NOMO-1 treated with dmso at 0.1 percent for 144 hours (cell line): ENCODE measurements around the gene CHST9.
"Not testable (repeated sequence)": the region's sequence is repeated elsewhere in the genome, so short reads cannot be mapped to it uniquely, and the experiment has no call there.

Experiments
- DNase-seq: peaks from one replicate; lab custom pipeline; 2025; ENCODE audit not compliant: unreplicated experiment; lab: John Stamatoyannopoulos, UW

CHST9 gene

GRCh38 chr18:27108842-27109241, 76.3 kb downstream of the CHST9 start:
- DNase-seq = no peak

GRCh38 chr18:27104743-27105142, 80.4 kb downstream of the CHST9 start:
- DNase-seq = no peak

- DNase-seq = no peak
These were observed 90.5 kb downstream of the CHST9 start for GRCh38 chr18:27094621-27095020.

- DNase-seq = not testable (repeated sequence)
These were observed 91.8 kb downstream of the CHST9 start for GRCh38 chr18:27093290-27093689.

- DNase-seq = no peak
These were observed 103.4 kb downstream of the CHST9 start for GRCh38 chr18:27081701-27082100.

GRCh38 chr18:27075828-27076227, 109.3 kb downstream of the CHST9 start:
- no peak for DNase-seq

- DNase-seq = no peak
These were observed 111.7 kb downstream of the CHST9 start for GRCh38 chr18:27073404-27073830.

- no peak for DNase-seq
These were observed 120.4 kb downstream of the CHST9 start for GRCh38 chr18:27064673-27065072.

- DNase-seq = no peak
These were observed 122.3 kb downstream of the CHST9 start for GRCh38 chr18:27062802-27063201.

GRCh38 chr18:27061488-27062095, 123.5 kb downstream of the CHST9 start:
- no peak for DNase-seq

GRCh38 chr18:27057519-27058234, 127.4 kb downstream of the CHST9 start:
- no peak for DNase-seq

- DNase-seq = no peak
These were observed 130.2 kb downstream of the CHST9 start for GRCh38 chr18:27054926-27055325.

- no peak for DNase-seq
These were observed 135.1 kb downstream of the CHST9 start for GRCh38 chr18:27049969-27050368.

- no peak for DNase-seq
These were observed 139.8 kb downstream of the CHST9 start for GRCh38 chr18:27045342-27045741.

GRCh38 chr18:27042177-27042576, 142.9 kb downstream of the CHST9 start:
- no peak for DNase-seq

- no peak for DNase-seq
These were observed 144.3 kb downstream of the CHST9 start for GRCh38 chr18:27040796-27041195.

GRCh38 chr18:27033722-27034121, 151.4 kb downstream of the CHST9 start:
- DNase-seq = no peak

GRCh38 chr18:27030421-27030820, 154.7 kb downstream of the CHST9 start:
- no peak for DNase-seq

GRCh38 chr18:27022477-27022876, 162.6 kb downstream of the CHST9 start:
- no peak for DNase-seq

GRCh38 chr18:27017901-27018500, 167.1 kb downstream of the CHST9 start:
- DNase-seq = no peak

GRCh38 chr18:27014841-27015240, 170.3 kb downstream of the CHST9 start:
- DNase-seq = no peak

- no peak for DNase-seq
These were observed 174.3 kb downstream of the CHST9 start for GRCh38 chr18:27010784-27011183.
